Mesenteric fat pad (tissue), 1 donor: ENCODE measurements around the gene OLFM2. TPM values are rescaled to one million over a fixed set of nuclear protein-coding genes. Genes with fewer than 3 reads are reported as not detected.
A peak's percentile ranks its signal among the peaks of the same experiment; 100 is the strongest.
"Not testable (repeated sequence)": the region's sequence is repeated elsewhere in the genome, so short reads cannot be mapped to it uniquely, and the experiment has no call there.

Source experiments
- DNase-seq: peaks from one replicate; pipeline ENCODE4 v3.0.0-alpha.2; 2020; ENCODE audit warnings: low spot score
- total RNA-seq: library from RNA; stranded (reverse); fragmentation: NEBNext Ultra II Directional; extraction: Animal tissue kit (Norgen Biotek cat#: 25700); gene quantifications from one replicate; pipeline ENCODE4 v1.2.1, GENCODE V29; 2021
- donor health status: DM: yes; HTN: yes; CAD: no.

The OLFM2 gene
- total RNA-seq, 1 donor from 2014 or later = 15.9 TPM

DNA sequence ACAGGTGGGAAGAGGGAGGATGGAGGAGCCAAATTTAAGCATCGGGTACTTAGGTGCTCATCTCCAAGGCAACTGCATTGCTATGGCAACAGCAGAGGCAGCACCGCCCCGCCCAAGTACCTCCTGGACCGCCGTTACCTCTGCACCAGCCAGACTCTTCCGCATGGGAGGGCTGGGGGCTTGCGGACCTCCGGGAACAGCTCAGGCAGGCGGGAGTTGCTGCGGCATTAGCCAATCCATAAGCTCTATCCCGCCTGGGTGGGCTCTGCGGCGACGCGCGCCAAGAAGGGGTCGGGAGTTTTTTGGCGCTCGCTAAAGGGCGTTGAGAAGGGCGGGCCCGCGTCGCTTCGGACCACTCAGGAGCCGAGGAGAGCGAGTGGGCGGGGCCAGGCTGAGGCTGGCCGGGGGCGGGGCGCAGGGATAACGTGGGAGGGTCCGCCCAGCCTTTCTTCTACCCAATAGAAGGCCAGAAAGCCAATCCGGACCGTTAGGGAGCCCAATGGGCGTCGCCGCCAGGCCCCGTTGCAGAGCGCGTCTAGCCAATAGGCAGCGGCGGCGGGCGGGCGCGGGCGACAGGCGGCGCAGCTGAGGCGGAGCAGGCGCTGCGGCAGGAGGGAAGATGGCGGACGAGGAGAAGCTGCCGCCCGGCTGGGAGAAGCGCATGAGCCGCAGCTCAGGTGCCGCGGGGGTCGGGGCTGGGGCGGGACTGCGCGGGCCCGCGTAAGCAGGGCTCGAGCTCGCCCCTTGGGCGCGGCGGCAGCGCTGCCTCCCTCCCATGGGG is 101.4 kb downstream of the OLFM2 start, which contains the start of gene PIN1:
Gene PIN1 (plus strand): TSS at position 593 of the 781 bp plus-strand sequence. CDS start 27 bp downstream, at position 620.
- peak; percentile 99 for DNase-seq

DNA sequence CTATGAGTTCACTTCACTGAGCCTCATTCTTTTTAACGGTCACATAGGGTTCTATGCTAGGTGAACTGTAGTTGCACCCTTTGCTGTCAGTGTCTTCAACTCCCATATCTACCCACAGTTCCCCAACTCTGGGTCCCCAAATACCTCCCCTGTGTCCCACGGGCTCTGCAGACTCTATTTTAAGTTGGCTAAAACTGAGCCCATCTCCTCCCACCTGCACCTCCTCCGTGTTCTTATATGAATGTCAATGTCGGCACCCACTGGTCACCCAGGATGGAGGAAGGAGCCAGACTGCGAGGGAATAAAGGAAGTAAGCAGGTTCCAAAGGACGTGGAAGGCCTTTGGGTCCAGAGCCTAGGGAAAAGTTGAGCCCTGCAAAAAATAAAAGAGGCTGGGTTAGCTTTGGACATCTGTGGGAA is 102.0 kb downstream of the OLFM2 start:
- no peak for DNase-seq

DNA sequence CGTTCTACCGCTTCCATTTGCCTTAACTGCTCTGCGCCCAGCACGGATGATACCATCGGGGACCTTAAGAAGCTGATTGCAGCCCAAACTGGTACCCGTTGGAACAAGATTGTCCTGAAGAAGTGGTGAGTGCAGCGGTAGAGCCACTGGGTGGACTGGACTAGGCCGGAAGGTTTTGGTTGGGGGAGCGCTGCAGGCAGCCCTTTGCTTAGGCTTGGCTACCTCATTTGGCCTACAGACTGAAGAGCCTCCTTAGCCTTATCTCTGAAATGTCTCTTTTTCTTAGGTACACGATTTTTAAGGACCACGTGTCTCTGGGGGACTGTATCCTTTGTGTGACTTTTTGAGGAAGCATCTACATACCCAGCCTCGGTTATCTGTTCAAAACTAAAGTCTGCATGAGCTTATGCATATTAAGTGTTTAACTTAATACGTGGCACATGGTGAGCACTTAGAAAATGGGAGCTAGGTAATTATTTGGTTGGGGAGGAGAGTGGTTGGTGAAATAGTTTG is 107.7 kb downstream of the OLFM2 start:
- no peak for DNase-seq

DNA sequence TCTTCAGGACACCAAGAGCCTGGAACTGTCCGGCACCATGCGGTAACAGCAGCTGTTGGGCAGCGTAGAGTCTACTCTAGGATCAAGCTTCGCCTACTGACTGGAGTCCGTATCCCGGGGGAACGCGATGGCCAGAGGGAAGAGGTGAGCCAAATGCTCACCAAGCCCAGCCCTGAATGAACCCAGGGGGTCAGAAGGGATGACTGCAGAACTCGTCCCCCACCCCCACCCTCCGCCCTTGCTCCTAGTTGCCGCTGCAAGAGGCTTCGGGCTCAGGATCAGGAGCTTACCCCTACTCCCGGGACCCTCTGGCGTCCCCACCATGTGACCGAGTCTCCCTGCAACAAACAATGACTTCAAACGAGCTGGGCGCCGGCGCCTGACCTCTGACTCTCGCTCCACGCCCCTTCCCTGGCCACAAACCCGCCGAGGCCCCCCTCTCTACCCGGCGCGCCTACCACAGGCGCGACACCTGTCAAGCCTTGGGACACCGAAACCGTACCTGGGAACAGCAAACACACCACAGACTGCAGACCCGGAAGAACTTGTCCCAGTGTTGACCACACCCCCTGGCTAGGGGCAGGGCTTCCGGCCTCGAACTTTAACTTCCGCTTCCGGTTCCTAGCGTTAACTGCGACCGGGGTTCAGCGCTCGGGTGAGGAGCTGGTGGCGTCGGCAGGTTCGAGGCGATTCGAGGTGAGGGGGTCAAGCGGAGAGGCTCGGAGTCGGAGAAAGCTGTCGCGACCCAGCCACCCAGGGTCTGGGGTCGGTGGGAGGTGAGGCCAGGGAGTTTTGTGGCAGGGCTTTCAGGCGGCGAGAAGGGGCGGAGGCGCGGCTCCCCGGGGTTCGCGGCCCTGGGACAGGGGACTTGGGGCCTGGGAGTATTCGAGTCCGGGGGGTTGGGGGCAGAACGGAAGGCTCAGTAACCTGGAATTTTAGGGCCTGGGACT is 108.8 kb downstream of the OLFM2 start, which contains the start of gene UBL5:
Gene UBL5 (plus strand): TSS at position 630 of the 950 bp plus-strand sequence. CDS start 420 bp downstream, outside the sequence.
- peak; percentile 94 for DNase-seq

DNA sequence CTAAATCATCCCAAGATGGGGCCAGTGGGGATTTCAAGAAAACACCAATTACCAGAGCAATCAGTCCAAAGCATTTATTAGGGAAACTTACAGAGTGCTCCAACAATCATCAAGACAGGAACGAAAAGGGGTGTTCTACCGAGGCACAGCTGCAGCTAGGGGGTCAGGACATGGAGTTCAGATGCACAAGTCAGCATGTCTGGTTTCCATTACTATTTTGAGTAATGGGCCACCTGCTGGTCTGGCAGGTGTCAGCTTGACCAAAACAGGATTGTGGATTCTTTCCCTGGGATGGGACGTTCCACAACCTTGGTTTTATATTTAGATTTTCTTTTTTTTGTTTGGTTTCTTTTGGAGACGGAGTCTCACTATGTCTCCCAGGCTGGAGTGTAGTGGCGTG is 112.5 kb downstream of the OLFM2 start:
- DNase-seq = no peak

DNA sequence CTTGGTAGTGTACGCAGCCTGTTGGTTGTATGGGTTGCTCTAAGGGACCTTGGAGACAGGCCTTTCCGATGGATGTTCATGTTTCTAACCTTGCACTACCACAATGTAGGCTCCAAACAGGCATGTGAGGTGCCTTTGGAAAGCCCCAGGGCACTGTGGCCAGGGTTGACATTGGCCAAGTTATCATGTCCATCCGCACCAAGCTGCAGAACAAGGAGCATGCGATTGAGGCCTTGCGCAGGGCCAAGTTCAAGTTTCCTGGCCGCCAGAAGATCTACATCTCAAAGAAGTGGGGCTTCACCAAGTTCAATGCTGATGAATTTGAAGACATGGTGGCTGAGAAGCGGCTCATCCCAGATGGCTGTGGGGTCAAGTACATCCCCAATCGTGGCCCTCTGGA is 116.3 kb downstream of the OLFM2 start:
- DNase-seq = not testable (repeated sequence)

DNA sequence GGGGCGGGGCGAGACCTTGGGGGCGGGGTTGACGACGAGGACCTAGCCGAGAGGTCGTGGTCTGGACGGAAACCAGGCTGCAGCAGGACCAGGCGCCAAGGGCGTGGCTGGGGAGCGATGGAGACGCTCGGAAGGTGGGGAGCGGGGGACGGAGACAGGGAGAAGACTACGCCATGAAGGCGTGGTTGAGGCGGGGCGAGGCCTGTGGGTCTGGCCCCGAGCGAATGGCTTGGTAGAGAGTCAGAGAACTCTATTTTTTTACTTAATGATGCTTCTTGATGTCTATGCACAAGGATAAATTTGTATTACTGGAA is 116.8 kb downstream of the OLFM2 start:
- DNase-seq = no peak

DNA sequence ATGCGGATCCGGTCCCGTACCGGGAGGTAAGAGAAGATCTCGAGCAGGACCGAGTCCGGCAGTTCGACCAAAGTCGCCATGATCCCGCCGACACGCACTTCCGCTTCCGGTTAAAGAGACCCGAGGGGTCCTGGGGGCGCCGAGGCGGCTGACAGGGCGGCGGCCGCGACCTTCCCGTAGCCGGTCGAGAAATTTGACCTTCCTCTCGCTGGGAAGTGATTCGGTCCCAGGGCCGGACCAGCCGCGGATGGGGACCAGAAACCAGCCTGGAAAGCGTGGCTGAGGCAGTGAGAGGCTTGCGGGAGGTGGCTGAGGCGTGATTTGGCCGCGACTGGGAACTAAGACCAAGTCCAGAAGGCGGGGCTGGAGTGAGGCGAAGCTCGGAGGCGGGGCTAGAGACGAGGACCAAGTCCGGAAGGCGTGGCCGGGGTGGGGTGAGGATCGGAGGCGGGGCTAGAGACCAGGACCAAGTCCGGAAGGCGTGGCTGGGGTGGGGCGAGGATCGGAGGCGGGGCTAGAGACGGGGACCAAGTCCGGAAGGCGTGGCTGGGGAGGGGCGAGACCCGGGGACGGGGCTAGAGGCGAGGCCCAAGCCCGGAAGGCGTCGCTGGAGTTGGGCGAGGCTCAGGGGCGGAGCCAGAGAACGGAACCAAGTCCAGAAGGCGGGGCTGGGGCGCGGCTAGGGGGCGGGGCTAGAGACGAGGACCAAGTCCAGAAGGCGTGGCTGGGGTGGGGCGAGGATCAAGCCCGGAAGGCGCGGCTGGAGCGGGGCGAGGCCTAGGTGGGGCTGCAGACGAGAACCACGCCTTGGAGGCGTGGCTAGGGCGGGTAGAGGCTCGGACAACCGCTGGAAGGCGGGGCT is 117.3 kb downstream of the OLFM2 start, which contains the start of gene FBXL12:
Gene FBXL12 (minus strand): TSS at position 346 of the 862 bp plus-strand sequence. CDS start 266 bp downstream, at position 80.
- DNase-seq = peak; percentile 100

DNA sequence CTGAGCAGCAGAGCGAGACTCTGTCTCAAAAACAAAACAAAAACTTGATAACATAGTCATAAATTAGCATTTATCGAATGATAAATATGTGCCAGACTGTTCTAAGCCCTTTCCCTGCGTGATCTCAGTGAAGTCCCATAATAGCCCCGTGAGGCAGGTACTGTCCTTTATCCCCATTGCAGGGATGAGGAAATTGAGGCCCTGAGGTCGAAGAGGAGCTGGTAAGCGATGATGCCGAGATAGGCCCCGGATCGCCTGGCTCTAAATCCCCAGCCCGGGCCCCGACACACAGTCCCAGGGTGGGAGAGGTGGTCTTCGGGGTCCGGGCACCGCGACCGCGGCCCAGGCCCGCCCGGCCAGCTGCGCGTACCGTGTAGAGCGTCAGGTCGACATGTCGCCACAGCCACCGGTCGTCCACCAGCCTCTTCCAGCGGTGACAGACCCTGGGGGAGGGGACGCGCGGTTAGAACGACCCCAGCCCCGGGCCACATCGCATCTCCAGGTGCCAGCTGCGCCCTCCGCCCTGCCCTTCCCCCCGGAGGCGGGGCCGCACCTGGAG is 118.1 kb downstream of the OLFM2 start:
- DNase-seq = no peak

DNA sequence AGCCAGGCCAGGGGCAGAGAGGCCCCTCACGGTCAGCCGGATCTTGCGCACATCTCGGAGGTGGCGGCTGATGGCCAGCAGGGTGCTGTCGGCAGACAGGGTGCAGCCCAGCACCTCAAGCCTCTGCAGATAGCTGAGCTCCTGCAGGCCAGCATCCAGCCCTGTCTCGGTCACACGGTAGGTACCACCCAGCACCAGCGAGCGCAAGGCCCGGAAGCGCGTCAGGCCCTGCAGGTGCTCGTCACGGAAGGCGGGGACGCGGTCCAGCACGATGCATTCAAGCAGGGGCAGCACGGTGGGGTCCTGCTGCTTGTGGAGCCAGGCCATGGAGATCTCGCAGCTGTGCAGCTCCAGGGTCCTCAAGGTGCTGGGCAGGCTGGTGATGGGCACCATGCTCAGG is 125.2 kb downstream of the OLFM2 start:
- DNase-seq = no peak

DNA sequence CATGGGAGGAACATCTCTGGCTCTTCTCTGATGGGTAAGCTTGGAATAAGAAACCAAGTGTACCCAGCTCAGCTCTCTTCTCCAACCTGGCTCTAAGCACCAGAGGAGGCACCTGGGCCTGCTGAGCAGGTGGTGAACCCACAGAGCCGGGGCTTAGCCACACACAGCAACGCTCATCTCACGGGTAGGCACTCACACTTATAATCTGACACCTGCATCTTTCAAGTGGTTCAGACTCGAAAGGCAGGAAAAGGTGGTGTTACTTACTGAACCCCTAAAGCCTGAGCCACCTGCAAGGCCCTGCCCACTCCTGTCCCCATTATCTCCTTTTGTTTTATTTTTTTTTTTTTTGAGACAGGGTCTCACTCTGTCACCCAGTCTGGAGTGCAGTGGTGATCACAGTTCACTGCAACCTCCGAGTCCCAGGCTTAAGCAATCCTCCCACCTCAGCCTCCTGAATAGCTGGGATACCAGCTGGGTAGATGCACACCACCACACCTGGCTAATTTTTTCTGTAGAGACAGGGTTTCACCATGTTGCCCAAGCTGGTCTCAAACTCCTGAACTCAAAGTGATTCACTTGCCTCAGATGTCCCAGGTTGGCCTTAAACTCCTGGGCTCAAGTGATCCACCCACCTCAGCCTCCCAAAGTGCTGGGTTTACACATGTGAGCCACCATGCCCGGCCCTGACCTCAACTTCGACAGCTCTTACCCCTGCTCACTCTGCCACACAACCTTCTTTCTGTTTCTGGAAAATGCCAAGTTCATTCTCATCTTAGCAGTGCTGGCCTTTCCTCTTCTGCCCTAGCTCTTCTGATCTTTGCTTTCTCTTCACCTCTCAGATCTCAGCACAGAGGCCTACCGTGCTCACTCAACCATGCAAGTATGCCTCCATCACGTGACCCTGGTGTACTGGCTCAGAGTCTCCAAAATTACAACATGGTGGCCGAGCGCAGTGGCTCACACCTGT is 127.2 kb downstream of the OLFM2 start:
- DNase-seq = no peak

DNA sequence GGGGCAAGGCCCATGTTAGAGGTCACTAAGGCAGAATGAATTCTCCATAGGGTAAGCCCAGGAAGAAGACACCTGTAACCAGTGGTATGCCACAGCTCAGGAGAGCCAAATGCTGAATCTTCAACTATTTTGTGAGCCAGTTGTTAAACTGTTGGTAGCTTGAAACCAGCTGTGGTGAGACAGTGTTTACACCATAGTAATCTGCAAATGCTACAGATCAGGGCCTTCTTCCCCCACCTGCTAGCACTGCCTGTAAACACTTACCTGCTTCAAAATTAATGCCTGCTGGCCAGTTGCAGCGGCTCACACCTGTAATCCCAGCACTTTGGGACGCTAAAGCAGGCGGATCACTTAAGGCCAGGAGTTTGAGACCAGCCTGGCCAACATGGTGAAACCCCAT is 129.5 kb downstream of the OLFM2 start:
- DNase-seq = no peak

Other genes starting within 250 kb of the OLFM2 start
- gene ZNF846, start 167.8 kb downstream of the OLFM2 start, total RNA-seq = 8.8 TPM
- gene FBXL12, start 117.4 kb downstream of the OLFM2 start, total RNA-seq = 23.0 TPM
- gene UBL5, start 108.6 kb downstream of the OLFM2 start, total RNA-seq = 263 TPM
- 52.0 TPM for gene PIN1, start 101.2 kb downstream of the OLFM2 start, total RNA-seq
- 30.2 TPM for gene COL5A3, start 74.0 kb upstream of the OLFM2 start, total RNA-seq
- not detected for gene RDH8, start 77.0 kb upstream of the OLFM2 start, total RNA-seq
- 29.3 TPM for gene SHFL, start 149.8 kb upstream of the OLFM2 start, total RNA-seq
- 0.42 TPM for gene ANGPTL6, start 166.2 kb upstream of the OLFM2 start, total RNA-seq
- 52.1 TPM for gene PPAN, start 169.8 kb upstream of the OLFM2 start, total RNA-seq
- 17.7 TPM for gene P2RY11, start 175.2 kb upstream of the OLFM2 start, total RNA-seq
- 189 TPM for gene EIF3G, start 183.4 kb upstream of the OLFM2 start, total RNA-seq